A673 (cell line): ENCODE data around the gene RNF121.

ENCODE experiments used
- CTCF ChIP-seq: fragments of 300-800, 200-600 bp; sonication (generic); conservative IDR thresholded peaks from 2 replicates; pipeline ENCODE4 v1.5.1; 2017; ENCODE audit warnings: low read depth, mild to moderate bottlenecking, antibody characterized with exemption, low read length, moderate library complexity, mixed read lengths
- EZH2 ChIP-seq: fragments of 200-600 bp; sonication (generic); IDR thresholded peaks from 2 replicates; pipeline ENCODE4 v1.6.1; 2017; ENCODE audit warnings: borderline replicate concordance, low read depth, mild to moderate bottlenecking, mixed read lengths, antibody characterized with exemption, low read length; ENCODE audit not compliant: poor library complexity, severe bottlenecking

- TF ChIP-seq CTCF (no peak), EZH2 (no peak)
These were observed at the start of gene RNF121 for GRCh38 chr11:71928737-71929443.
